H1 (cell line): Measurements from ENCODE around the gene EVA1C. TPM values are rescaled to one million over a fixed set of nuclear protein-coding genes. Genes with fewer than 3 reads are reported as not detected.

Experiments used
- CTCF ChIA-PET: fragments of 300-600 bp; sonication (Branson Sonifier 250); formaldehyde crosslinking; loops from one replicate; lab custom pipeline; 2021; ENCODE audit not compliant: partially characterized antibody; lab: Charles Lee
- POLR2A ChIA-PET: fragments of 300-600 bp; sonication (Branson Sonifier 250); formaldehyde crosslinking; loops from one replicate; lab custom pipeline; 2021; ENCODE audit warnings: inconsistent platforms; ENCODE audit not compliant: partially characterized antibody; lab: Charles Lee
- DNase-seq, 2 experiments: peaks; one replicate each; pipeline versions ENCODE4 v3.0.0 to v3.0.0-alpha.2; 2010 to 2022; ENCODE audit warnings: low spot score in 2 of 2, low read depth in 1 of 2, mixed read lengths in 1 of 2
- FAIRE-seq: peaks from 2 replicates; lab custom pipeline; 2011; peaks lifted over from hg19 to GRCh38; lab: Jason Lieb, UNC
- H2AFZ ChIP-seq: 2 replicates; pipeline ENCODE4 v1.8.1; 2012; ENCODE audit warnings: low read length, inconsistent platforms
- H2AK5ac ChIP-seq: 2 replicates; pipeline ENCODE4 v1.6.1; 2013; ENCODE audit warnings: low read depth, low read length
- H2BK120ac ChIP-seq: replicated peaks from 2 replicates; pipeline ENCODE3; 2013; ENCODE audit warnings: low read depth, low read length, inconsistent platforms
- H2BK12ac ChIP-seq: 2 replicates; pipeline ENCODE4 v1.6.1; 2013; ENCODE audit warnings: low read depth, low read length
- H2BK15ac ChIP-seq: 2 replicates; pipeline ENCODE4 v1.6.1; 2013; ENCODE audit warnings: low read length
- H2BK20ac ChIP-seq: 2 replicates; pipeline ENCODE4 v1.6.1; 2013; ENCODE audit warnings: low read length
- H2BK5ac ChIP-seq: 2 replicates; pipeline ENCODE4 v1.6.1; 2013; ENCODE audit warnings: low read depth, low read length
- H3K14ac ChIP-seq: 2 replicates; pipeline ENCODE4 v1.6.1; 2013; ENCODE audit warnings: inconsistent platforms; ENCODE audit not compliant: insufficient read length
- H3K18ac ChIP-seq: 2 replicates; pipeline ENCODE4 v1.6.1; 2013; ENCODE audit warnings: low read length; ENCODE audit errors: extremely low read depth
- H3K23ac ChIP-seq: 2 replicates; pipeline ENCODE4 v1.6.1; 2013; ENCODE audit warnings: inconsistent platforms; ENCODE audit not compliant: insufficient read length
- H3K23me2 ChIP-seq: 2 replicates; pipeline ENCODE4 v1.6.1; 2013; ENCODE audit warnings: low read depth, low read length
- H3K27ac ChIP-seq: 2 replicates; pipeline ENCODE4 v1.6.1; 2011; ENCODE audit warnings: low read depth, low read length, inconsistent platforms
- H3K27me3 ChIP-seq, 4 experiments: replicated peaks in 1 of 4; 1 replicate in 1 of 4; 2 replicates in 3 of 4; pipeline versions ENCODE4 v1.6.1 to v1.8.1; 2011 to 2013; ENCODE audit warnings: low read length in 3 of 4, mild to moderate bottlenecking in 3 of 4, inconsistent platforms in 2 of 4, mixed read lengths in 2 of 4, moderate library complexity in 1 of 4; ENCODE audit not compliant: control insufficient read depth in 3 of 4, insufficient read depth in 3 of 4; ENCODE audit errors: extremely low read depth in 1 of 4
- H3K36me3 ChIP-seq, 4 experiments: 2 replicates each; pipeline versions ENCODE4 v1.6.1 to v1.8.1; 2011 to 2013; ENCODE audit warnings: mild to moderate bottlenecking in 4 of 4, low read length in 3 of 4, moderate library complexity in 2 of 4, control low read depth in 1 of 4, inconsistent platforms in 1 of 4; ENCODE audit not compliant: insufficient read depth in 4 of 4, control insufficient read depth in 2 of 4
- H3K4ac ChIP-seq: replicated peaks from 2 replicates; pipeline ENCODE3; 2013; ENCODE audit warnings: low read length, low read depth, mixed read lengths, inconsistent platforms; ENCODE audit not compliant: insufficient read length
- H3K4me1 ChIP-seq, 4 experiments: replicated peaks in 1 of 4; 1 replicate in 1 of 4; 2 replicates in 3 of 4; pipeline versions ENCODE4 v1.6.1 to v1.8.1; 2011 to 2013; ENCODE audit warnings: low read length in 3 of 4, inconsistent platforms in 2 of 4, mixed read lengths in 1 of 4; ENCODE audit not compliant: insufficient read depth in 4 of 4, control insufficient read depth in 3 of 4
- H3K4me2 ChIP-seq, 2 experiments: 2 replicates each; pipeline versions ENCODE4 v1.6.1 to v1.8.1; 2011 to 2013; ENCODE audit warnings: low read depth in 2 of 2, low read length in 2 of 2, control low read depth in 1 of 2, inconsistent platforms in 1 of 2, mild to moderate bottlenecking in 1 of 2; ENCODE audit not compliant: insufficient read depth in 1 of 2
- H3K4me3 ChIP-seq, 4 experiments: fragments of 200-600, 300-600 bp in 1 of 4; sonication (generic), shearing (Covaris generic), sonication (Bioruptor Twin) in 1 of 4; 2 replicates each; pipeline versions ENCODE4 v1.5.1 to v1.8.1; 2011 to 2016; ENCODE audit warnings: low read length in 4 of 4, low read depth in 3 of 4, control low read depth in 2 of 4, inconsistent platforms in 2 of 4, mild to moderate bottlenecking in 2 of 4, mixed read lengths in 1 of 4, moderate library complexity in 1 of 4; ENCODE audit not compliant: insufficient read depth in 2 of 4; ENCODE audit errors: extremely low read depth in 1 of 4
- H3K56ac ChIP-seq: replicated peaks from 2 replicates; pipeline ENCODE3; 2013; ENCODE audit warnings: low read depth, mild to moderate bottlenecking, mixed read lengths, low read length, inconsistent platforms; ENCODE audit not compliant: insufficient read length
- H3K79me1 ChIP-seq: 2 replicates; pipeline ENCODE4 v1.6.1; 2013; ENCODE audit warnings: low read depth, low read length, control low read depth
- H3K79me2 ChIP-seq, 2 experiments: 2 replicates each; pipeline versions ENCODE4 v1.6.1 to v1.8.1; 2012 to 2013; ENCODE audit warnings: low read length in 2 of 2, mild to moderate bottlenecking in 2 of 2, inconsistent platforms in 1 of 2; ENCODE audit not compliant: insufficient read depth in 2 of 2, control insufficient read depth in 1 of 2
- H3K9ac ChIP-seq, 4 experiments: replicated peaks in 1 of 4; 1 replicate in 1 of 4; 2 replicates in 3 of 4; pipeline versions ENCODE4 v1.6.1 to v1.8.1; 2011 to 2013; ENCODE audit warnings: low read depth in 3 of 4, low read length in 3 of 4, control low read depth in 2 of 4, mild to moderate bottlenecking in 2 of 4, moderate library complexity in 2 of 4, inconsistent platforms in 1 of 4; ENCODE audit errors: extremely low read depth in 1 of 4
- H3K9me3 ChIP-seq, 2 experiments: 2 replicates each; pipeline versions ENCODE4 v1.6.1 to v1.8.1; 2012 to 2013; ENCODE audit warnings: mild to moderate bottlenecking in 2 of 2, moderate library complexity in 2 of 2, control low read depth in 1 of 2, inconsistent platforms in 1 of 2, low read depth in 1 of 2, low read length in 1 of 2, mixed read lengths in 1 of 2; ENCODE audit not compliant: insufficient read depth in 2 of 2
- H4K20me1 ChIP-seq, 2 experiments: replicated peaks in 1 of 2; 2 replicates each; pipeline versions ENCODE3 to v1.8.1; 2011 to 2013; ENCODE audit warnings: inconsistent platforms in 2 of 2, low read length in 2 of 2, mild to moderate bottlenecking in 1 of 2; ENCODE audit not compliant: insufficient read depth in 2 of 2, control insufficient read depth in 1 of 2
- H4K5ac ChIP-seq: 2 replicates; pipeline ENCODE4 v1.6.1; 2013; ENCODE audit warnings: low read length, low read depth, mixed read lengths, inconsistent platforms; ENCODE audit not compliant: insufficient read length
- H4K8ac ChIP-seq: 2 replicates; pipeline ENCODE4 v1.8.0; 2013; ENCODE audit warnings: mild to moderate bottlenecking, moderate library complexity, low read length, inconsistent platforms; ENCODE audit not compliant: insufficient read depth; ENCODE audit errors: extremely low read depth
- H4K91ac ChIP-seq: replicated peaks from 2 replicates; pipeline ENCODE3; 2013; ENCODE audit warnings: low read length, mixed read lengths, inconsistent platforms; ENCODE audit not compliant: insufficient read length
- NRF1 ChIP-seq: IDR thresholded peaks from 2 replicates; pipeline ENCODE4 v1.6.1; 2011; ENCODE audit warnings: mild to moderate bottlenecking, low read depth, low read length, improper control_type of control experiment
- SIX5 ChIP-seq: IDR thresholded peaks from 2 replicates; pipeline ENCODE4 v1.6.1; 2011; ENCODE audit warnings: mild to moderate bottlenecking, low read depth, low read length
- whole genome bisulfite sequencing, 2 experiments: shearing (Covaris generic) in 1 of 2; methylation state at CpG; one replicate each; pipeline versions ENCODE4 v1.1.6 to v1.1.7; 2013 to 2015; ENCODE audit warnings: low lambda C conversion rate in 2 of 2, mixed read lengths in 2 of 2, inconsistent platforms in 1 of 2, low coverage in 1 of 2, missing lambda C conversion rate in 1 of 2; ENCODE audit not compliant: insufficient replicate concordance in 2 of 2, insufficient coverage in 1 of 2, insufficient read length in 1 of 2; ENCODE audit errors: extremely low coverage in 1 of 2, missing lambda C conversion rate in 1 of 2; 5-methylcytosine and 5-hydroxymethylcytosine counted together
- polyA plus RNA-seq, 7 experiments: library from polyadenylated mRNA; depleted of rRNA in 3 of 7; stranded (reverse) in 5 of 7; unstranded in 2 of 7; fragments of >200 nt in 5 of 7; fragments of 200-250 nt in 2 of 7; gene quantifications; 1 replicate in 5 of 7; 2 replicates in 1 of 7; 4 replicates in 1 of 7; pipeline versions ENCODE4 v1.2.1 to v1.2.3, GENCODE V29; 2011 to 2013; ENCODE audit warnings: missing spikeins in 2 of 7, mixed read lengths in 2 of 7
- total RNA-seq: library from RNA; stranded (reverse); fragmentation: NEBNext Ultra II Directional; extraction: Animal tissue kit (Norgen Biotek cat#: 25700); gene quantifications from 2 replicates; pipeline ENCODE4 v1.2.1, GENCODE V29; 2021
- TF ChIP-seq, protein P1 (sequence below), 3 experiments: IDR thresholded peaks; 1 replicate in 2 of 3; 2 replicates in 1 of 3; pipeline versions ENCODE4 v1.5.1 to v1.6.1; 2011; ENCODE audit warnings: low read length in 3 of 3, mild to moderate bottlenecking in 3 of 3, inconsistent platforms in 2 of 3, low read depth in 1 of 3, moderate library complexity in 1 of 3; ENCODE audit not compliant: insufficient read depth in 1 of 3; ENCODE audit errors: control extremely low read depth in 1 of 3

The EVA1C gene
- total and polyA plus RNA-seq, 2 of the 8 experiments (the other 6 are each of a cell fraction or from before 2014, with no cell fraction given) = 2.6 to 3.6 TPM

DNA sequence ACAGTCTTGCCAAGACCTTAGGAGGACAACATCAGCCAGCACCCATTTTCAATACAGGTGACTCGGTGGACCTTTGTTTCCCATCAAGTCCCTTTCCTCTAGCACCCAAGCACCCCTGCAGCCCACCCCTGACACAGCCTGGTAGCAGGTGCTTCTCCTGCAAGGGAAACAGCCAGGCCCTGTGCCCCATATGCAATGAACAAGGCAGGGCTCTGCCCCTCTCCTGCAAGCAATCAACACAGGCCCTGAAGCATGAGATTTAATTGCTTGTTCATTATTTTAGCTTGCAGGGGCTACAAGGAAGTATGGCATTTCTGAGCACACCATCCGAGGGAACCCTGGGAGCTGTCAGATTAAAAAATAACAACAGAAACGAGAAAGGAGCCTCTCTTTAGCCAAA lies 137.4 kb downstream of the EVA1C start:
- H3K4me3 ChIP-seq = no peak overlapping the region
- WGBS, 2 experiments = 93% methylated on average over 3 of the region's 3 CpGs; no CpG with 5 or more reads in 1 of the 2 experiments
- H2BK120ac ChIP-seq = no peak overlapping the region
- no peak overlapping the region for H4K5ac ChIP-seq
- no peaks in the 10 kb centered on the region for H3K36me3 ChIP-seq
- no peak overlapping the region for H2BK20ac ChIP-seq
- no peak overlapping the region for H3K56ac ChIP-seq
- no peak overlapping the region for H3K27ac ChIP-seq
- no peaks in the 10 kb centered on the region for H4K20me1 ChIP-seq
- no peak overlapping the region for H3K14ac ChIP-seq
- H3K23ac ChIP-seq = no peak overlapping the region
- H3K9me3 ChIP-seq = no peaks in the 10 kb centered on the region
- no peak overlapping the region for H3K4ac ChIP-seq
- TF ChIP-seq NRF1 (no peak), SIX5 (no peak)
- TF ChIP-seq, protein P1, sequence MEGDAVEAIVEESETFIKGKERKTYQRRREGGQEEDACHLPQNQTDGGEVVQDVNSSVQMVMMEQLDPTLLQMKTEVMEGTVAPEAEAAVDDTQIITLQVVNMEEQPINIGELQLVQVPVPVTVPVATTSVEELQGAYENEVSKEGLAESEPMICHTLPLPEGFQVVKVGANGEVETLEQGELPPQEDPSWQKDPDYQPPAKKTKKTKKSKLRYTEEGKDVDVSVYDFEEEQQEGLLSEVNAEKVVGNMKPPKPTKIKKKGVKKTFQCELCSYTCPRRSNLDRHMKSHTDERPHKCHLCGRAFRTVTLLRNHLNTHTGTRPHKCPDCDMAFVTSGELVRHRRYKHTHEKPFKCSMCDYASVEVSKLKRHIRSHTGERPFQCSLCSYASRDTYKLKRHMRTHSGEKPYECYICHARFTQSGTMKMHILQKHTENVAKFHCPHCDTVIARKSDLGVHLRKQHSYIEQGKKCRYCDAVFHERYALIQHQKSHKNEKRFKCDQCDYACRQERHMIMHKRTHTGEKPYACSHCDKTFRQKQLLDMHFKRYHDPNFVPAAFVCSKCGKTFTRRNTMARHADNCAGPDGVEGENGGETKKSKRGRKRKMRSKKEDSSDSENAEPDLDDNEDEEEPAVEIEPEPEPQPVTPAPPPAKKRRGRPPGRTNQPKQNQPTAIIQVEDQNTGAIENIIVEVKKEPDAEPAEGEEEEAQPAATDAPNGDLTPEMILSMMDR (IDR thresholded peaks at IDR 0.05; ENCODE audit: control extremely low read depth in 1 of 3, insufficient read depth in 1 of 3, low read depth in 1 of 3, low read length in 3 of 3) = no peak
- no peaks in the 10 kb centered on the region for H3K79me1 ChIP-seq
- H3K23me2 ChIP-seq = no peaks in the 10 kb centered on the region
- no peak overlapping the region for H3K4me2 ChIP-seq
- no peak overlapping the region for H2AFZ ChIP-seq
- H2BK5ac ChIP-seq = no peak overlapping the region
- FAIRE-seq (no peak), DNase-seq (no peak)
- POLR2A ChIA-PET = no interaction called here
- H3K18ac ChIP-seq = no peak overlapping the region
- no peak overlapping the region for H2BK15ac ChIP-seq
- peaks cover 0 to 6% (median 0%) of the 10 kb centered on the region in 4 experiments; a peak in 4 of 7 replicates for H3K4me1 ChIP-seq
- no peak overlapping the region for H2BK12ac ChIP-seq
- no peak overlapping the region for H3K9ac ChIP-seq
- H4K8ac ChIP-seq = no peak overlapping the region; the same call in 1 of the 2 replicates
- H3K27me3 ChIP-seq = no peaks in the 10 kb centered on the region
- CTCF ChIA-PET = interaction anchor here (1.5 kb wide), 1 partner anchor 19 kb away, joined by 3 read pairs; no protein-coding TSS in a partner anchor
- no peaks in the 10 kb centered on the region for H3K79me2 ChIP-seq
- no peak overlapping the region for H4K91ac ChIP-seq
- no peak overlapping the region for H2AK5ac ChIP-seq
